GM21423 (cell line): ENCODE data around the gene ENTPD3.
"Not testable (repeated sequence)": the region's sequence is repeated elsewhere in the genome, so short reads cannot be mapped to it uniquely, and the experiment has no call there.

Experiments used
- ATAC-seq: cut with Tn5 transposase; IDR thresholded peaks from one replicate; pipeline ENCODE4 v1.9.1; 2021; ENCODE audit warnings: mild to moderate bottlenecking, moderate library complexity; ENCODE audit not compliant: unreplicated experiment

Gene ENTPD3

GRCh38 chr3:40456940-40457823 is 70.2 kb downstream of the ENTPD3 start, which contains the start of gene RPL14:
RPL14 (plus strand) TSS chr3:40457339; CDS start chr3:40457472, 133 bp downstream.
- peak; percentile 65 for ATAC-seq

DNA sequence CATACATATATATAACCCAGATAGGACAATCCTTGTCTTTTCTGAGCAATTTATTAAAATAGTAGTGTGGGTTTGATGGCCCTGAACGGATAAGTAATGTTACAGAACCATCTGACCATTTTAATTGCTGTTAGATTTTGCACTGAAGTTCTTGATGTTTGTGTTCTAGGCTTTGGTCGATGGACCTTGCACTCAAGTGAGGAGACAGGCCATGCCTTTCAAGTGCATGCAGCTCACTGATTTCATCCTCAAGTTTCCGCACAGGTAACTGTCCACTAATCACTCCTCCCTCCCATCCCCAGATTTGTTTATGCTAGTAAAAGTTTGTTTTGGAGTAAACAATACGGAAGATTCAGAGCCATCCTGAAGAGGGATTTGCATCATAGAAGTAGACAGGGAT is 71.5 kb downstream of the ENTPD3 start:
- no peak for ATAC-seq

GRCh38 chr3:40460481-40460880 is 73.5 kb downstream of the ENTPD3 start:
- not testable (repeated sequence) for ATAC-seq

- ATAC-seq, result no peak
These were observed 74.2 kb downstream of the ENTPD3 start for GRCh38 chr3:40461161-40461560.

GRCh38 chr3:40462838-40463237 is 75.9 kb downstream of the ENTPD3 start:
- not testable (repeated sequence) for ATAC-seq

GRCh38 chr3:40463579-40463978 is 76.6 kb downstream of the ENTPD3 start:
- ATAC-seq, result no peak

GRCh38 chr3:40464339-40465110 is 77.5 kb downstream of the ENTPD3 start:
- ATAC-seq, result no peak

GRCh38 chr3:40465111-40465407 is 78.1 kb downstream of the ENTPD3 start:
- no peak for ATAC-seq

GRCh38 chr3:40465456-40465855 is 78.5 kb downstream of the ENTPD3 start:
- ATAC-seq, result no peak

DNA sequence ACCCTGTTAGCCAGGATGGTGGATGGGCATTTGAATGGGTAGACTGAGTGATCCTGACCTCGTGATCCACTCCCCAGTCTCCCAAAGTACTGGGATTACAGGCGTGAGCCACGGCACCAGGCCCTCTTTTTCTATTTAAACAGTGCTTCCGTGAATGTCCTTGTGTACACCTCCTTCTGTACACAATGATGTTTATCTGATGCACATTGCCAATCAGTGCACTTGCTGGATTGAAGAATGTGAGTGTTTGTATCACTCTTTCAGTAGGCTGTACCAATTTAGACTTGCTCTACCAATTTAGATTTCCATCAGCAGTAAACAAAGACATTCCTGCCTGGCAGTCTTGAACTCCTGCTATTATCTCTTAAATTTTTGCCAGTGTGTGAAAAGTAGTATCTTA is 81.0 kb downstream of the ENTPD3 start:
- ATAC-seq, result no peak

- ATAC-seq, result no peak
These were observed 83.7 kb downstream of the ENTPD3 start for GRCh38 chr3:40470701-40471100.

DNA sequence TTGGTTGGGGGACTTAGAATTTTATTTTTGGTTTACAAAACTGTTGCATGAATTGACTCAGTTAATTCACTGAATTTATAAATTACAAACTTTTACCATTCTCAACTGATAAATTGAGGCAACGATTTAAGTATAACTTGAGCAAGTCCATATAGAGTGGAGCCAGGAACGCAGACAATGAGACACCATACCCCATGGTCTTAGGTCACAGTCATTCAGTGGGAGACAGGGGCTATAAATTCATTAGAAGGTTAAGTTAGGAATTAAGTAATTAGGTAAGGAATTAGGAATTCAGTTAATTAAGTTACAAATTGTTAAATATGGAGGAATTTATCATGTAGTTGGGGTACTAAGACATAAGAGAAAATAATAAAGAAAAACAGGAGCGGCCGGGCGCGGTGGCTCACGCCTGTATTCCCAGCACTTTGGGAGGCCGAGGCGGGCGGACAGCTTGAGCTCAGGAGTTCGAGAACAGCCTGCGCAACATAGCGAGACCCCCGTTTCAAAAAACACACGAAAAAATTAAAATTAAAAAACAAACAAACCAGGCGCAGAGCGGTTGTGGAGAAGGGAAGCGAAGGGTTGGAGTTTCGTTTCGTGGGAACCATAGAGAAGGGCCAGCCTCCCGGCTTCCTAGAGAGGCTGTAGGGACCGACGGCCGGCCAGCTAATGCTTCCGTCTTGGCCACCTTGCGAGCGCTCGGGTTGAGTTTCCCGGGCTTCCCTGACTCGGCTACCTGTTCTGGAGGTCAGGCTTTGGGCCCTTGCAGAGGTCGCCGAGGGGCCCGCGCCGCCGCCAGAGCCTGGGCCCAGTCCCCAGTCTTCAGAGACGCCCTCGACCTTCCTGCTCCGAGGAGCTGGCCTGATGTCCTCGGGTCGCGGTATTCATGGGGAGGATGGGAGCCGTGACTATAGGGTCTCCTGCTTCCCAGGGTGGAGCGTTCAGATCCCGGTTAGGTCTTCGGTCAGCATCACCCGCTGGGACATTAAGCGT is 89.8 kb downstream of the ENTPD3 start, which contains the start of gene ZNF619:
TSS of gene ZNF619 (plus strand) at position 645 of the 993 bp plus-strand sequence. CDS start 858 bp downstream, outside the sequence.
- peak; percentile 86 for ATAC-seq

- no peak for ATAC-seq
These were observed 90.7 kb downstream of the ENTPD3 start for GRCh38 chr3:40477666-40478065.
